ENCODE results near the gene CCDC137. TPM values are rescaled to one million over a fixed set of nuclear protein-coding genes. Genes with fewer than 3 reads are reported as not detected.

CCDC137 gene
- total RNA-seq, 4 donors from 2014 or later = 18.2 to 25.6 (median 21.4) TPM

DNA sequence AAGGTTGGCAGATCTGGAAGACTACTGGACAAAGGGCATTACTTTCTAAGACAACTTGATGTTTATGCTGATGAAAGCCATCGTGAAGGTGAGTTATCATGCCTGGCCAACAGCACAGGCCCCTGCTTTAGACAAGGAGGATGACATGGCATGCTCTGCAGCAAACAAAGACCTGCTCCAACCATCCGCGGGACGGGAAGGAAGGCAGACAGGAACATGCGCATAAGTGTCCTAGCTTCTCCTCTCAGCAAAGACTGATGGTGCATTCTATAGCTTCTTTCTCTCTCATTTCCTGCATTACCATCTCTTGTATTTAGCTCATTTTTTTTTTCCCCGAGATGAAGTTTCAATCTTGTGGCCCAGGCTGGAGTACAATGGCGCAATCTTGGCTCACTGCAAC lies 35.1 kb upstream of the CCDC137 start:
- H3K27ac ChIP-seq = no peak overlapping the region
- TF ChIP-seq, protein P1, sequence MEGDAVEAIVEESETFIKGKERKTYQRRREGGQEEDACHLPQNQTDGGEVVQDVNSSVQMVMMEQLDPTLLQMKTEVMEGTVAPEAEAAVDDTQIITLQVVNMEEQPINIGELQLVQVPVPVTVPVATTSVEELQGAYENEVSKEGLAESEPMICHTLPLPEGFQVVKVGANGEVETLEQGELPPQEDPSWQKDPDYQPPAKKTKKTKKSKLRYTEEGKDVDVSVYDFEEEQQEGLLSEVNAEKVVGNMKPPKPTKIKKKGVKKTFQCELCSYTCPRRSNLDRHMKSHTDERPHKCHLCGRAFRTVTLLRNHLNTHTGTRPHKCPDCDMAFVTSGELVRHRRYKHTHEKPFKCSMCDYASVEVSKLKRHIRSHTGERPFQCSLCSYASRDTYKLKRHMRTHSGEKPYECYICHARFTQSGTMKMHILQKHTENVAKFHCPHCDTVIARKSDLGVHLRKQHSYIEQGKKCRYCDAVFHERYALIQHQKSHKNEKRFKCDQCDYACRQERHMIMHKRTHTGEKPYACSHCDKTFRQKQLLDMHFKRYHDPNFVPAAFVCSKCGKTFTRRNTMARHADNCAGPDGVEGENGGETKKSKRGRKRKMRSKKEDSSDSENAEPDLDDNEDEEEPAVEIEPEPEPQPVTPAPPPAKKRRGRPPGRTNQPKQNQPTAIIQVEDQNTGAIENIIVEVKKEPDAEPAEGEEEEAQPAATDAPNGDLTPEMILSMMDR (IDR thresholded peaks at IDR 0.05) = no peak
- no peak for TF ChIP-seq POLR2A (IDR thresholded peaks at IDR 0.05)
- H3K9me3 ChIP-seq = no peaks in the 10 kb centered on the region
- DNase-seq = no peak
- intact Hi-C loops (cut with DNase I) = no loop called here
- H3K4me1 ChIP-seq = peaks cover 12 to 40% (median 20%) of the 10 kb centered on the region in 3 donors
- H3K36me3 ChIP-seq = peaks cover 7 to 58% (median 22%) of the 10 kb centered on the region in 3 donors
- WGBS, 2 donors = 80 to 81% methylated on average over 6 of the region's 7 CpGs
- no peak overlapping the region for H3K4me3 ChIP-seq
- no peaks in the 10 kb centered on the region for H3K27me3 ChIP-seq

DNA sequence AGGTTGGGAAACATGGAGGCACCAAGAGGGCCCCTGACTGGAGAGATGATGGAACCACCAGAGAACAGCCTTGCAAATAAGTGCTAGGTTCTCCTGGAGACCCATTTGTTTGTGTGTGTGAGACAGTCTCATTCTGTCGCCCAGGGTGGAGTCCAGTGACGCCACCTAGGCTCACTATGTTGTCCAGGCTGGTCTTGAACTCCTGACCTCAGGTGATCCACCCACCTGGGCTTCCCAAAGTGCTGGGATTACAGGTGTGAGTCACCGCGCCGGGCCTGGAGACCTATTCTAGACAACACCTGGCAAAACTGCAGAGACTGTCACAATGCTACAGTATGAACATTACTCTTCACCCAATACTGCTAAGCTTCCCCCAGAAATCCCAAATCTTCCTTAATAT lies 31.1 kb upstream of the CCDC137 start:
- Histone ChIP-seq H3K4me1 (peaks cover 12 to 50% (median 25%) of the 10 kb centered on the region in 3 donors), H3K27ac (peak overlapping the region in 3 of 4 donors; percentile 92 to 99 (median 95)), H3K4me3 (peak overlapping the region in 3 of 4 donors; percentile 88 to 98 (median 91)), H3K9me3 (no peaks in the 10 kb centered on the region), H3K36me3 (peaks cover 0 to 19% (median 0%) of the 10 kb centered on the region in 3 donors), H3K27me3 (no peaks in the 10 kb centered on the region)
- intact Hi-C loops (cut with DNase I) = no loop called here
- no peak for TF ChIP-seq POLR2A (IDR thresholded peaks at IDR 0.05)
- no peak for DNase-seq
- WGBS, 2 donors = 19 to 92% methylated on average over 5 of the region's 5 CpGs

DNA sequence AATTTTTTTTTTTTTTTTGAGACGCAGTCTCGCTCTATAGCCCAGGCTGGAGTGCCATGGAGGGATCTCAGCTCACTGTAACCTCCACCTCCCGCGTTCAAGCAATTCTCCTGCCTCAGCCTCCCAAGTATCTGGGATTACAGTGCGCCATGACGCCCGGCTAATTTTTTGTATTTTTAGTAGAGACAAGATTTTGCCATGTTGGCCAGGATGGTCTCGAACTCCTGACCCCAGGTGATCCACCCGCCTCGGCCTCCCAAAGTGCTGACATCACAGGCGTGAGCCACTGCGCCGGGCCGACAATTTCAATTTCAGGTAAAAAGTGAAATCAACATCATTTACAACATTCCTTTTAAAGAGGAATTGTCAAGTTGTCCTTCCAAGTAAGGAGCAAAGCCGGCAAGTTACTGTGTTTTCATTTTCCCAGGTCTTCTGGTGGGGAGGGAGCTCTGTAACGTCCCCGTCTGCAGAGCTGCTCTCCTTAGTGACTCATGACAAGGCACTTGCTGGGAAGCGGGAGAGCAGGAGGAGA lies 30.5 kb upstream of the CCDC137 start:
- WGBS, 2 donors = 34 to 35% methylated on average over 18 of the region's 18 CpGs

DNA sequence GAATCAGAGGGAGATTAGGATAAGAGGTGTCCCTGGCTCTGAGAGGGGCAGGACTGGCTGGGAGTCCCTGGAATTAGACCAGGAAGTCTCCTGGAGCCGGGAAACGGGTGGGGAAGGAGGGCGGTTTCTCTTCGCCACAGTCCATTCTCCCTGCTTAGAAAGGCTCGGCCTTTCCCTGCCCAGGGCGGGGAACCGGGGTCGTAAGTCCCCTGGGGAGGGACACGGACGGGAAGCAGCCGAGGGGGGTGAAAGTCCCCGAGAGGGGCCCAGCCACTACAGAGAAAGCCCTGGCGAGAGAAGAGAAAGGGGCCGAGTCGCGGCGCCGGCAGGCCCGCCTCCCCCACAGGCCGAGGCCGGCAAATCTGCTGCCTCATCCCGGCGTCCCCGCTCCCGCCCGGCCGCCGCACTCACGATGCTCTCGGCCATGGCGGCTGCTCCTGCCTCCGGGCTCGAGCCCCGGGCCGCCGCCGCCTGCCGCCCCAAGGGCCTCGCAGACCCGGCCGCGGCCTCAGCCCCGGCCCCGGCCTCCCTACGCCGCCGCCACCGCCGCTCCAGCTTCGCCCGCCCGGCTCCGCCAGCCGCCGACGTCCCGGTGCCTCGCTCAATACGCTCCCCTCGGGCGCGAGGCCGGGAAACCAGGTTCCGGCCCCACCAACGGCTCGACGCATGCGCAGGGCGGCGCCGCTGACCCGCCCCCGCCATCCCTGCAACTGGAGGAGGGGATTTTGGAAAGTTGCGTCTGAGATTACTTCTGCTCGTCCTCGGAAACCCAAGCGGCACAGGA lies 29.8 kb upstream of the CCDC137 start, which contains the start of the genes NPLOC4 and TSPAN10:
Gene NPLOC4 (minus strand): TSS at position 608 of the 784 bp plus-strand sequence. CDS start 182 bp downstream, at position 426.
Gene TSPAN10 (plus strand): TSS at position 692 of the 784 bp plus-strand sequence. CDS start 5,217 bp downstream, outside the sequence.
- H3K27me3 ChIP-seq = no peaks in the 10 kb centered on the region
- DNase-seq = no peak
- no peaks in the 10 kb centered on the region for H3K9me3 ChIP-seq
- peaks cover 0 to 7% (median 0%) of the 10 kb centered on the region in 3 donors for H3K36me3 ChIP-seq
- peak within 1 kb of the TSS; percentile 80 to 98 (median 90) for H3K4me3 ChIP-seq
- intact Hi-C loops (cut with DNase I) = no loop called here
- WGBS, 2 donors = 0% methylated on average over 22 to 24 of the region's 77 CpGs
- peaks cover 12 to 49% (median 25%) of the 10 kb centered on the region in 3 donors for H3K4me1 ChIP-seq
- peak within 1 kb of the TSS; percentile 92 to 99 (median 96) for H3K27ac ChIP-seq
- peak in 3 of 4 donors; percentile 53 to 84 (median 83) for TF ChIP-seq POLR2A (IDR thresholded peaks at IDR 0.05)
- TF ChIP-seq, protein P1 (IDR thresholded peaks at IDR 0.05) = peak in 1 of 6 experiments; percentile 39

More for the DNA sequence above, 30.5 kb upstream of the CCDC137 start:
- Histone ChIP-seq H3K4me3 (peak overlapping the region; percentile 80 to 98 (median 90)), H3K4me1 (peaks cover 12 to 50% (median 25%) of the 10 kb centered on the region in 3 donors), H3K27me3 (no peaks in the 10 kb centered on the region), H3K27ac (peak overlapping the region; percentile 92 to 99 (median 96)), H3K9me3 (no peaks in the 10 kb centered on the region), H3K36me3 (peaks cover 0 to 13% (median 0%) of the 10 kb centered on the region in 3 donors)
- DNase-seq = no peak
- TF ChIP-seq, protein P1 (IDR thresholded peaks at IDR 0.05) = no peak
- TF ChIP-seq POLR2A (IDR thresholded peaks at IDR 0.05) = no peak
- intact Hi-C loops (cut with DNase I) = no loop called here

DNA sequence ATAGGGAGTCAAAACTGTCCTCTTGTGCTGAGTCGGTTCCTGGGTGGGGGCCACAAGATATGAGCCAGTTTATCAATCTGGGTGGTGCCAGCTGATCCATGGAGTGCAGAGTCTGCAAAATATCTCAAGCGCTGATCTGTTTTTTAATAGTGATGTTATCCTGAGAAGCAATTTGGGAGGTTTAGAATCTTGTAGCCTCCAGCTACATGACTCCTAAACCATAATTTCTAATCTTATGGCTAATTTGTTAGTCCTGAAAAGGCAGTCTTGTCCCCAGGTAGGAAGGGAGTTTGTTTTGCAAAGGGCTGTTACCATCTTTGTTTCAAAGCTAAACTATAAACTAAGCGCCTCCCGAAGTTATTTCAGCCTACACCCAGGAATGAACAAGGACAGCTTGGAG lies 27.9 kb upstream of the CCDC137 start:
- DNase-seq = no peak
- intact Hi-C loops (cut with DNase I) = no loop called here
- H3K4me3 ChIP-seq = no peak overlapping the region
- no peak overlapping the region for H3K27ac ChIP-seq
- TF ChIP-seq POLR2A (IDR thresholded peaks at IDR 0.05) = no peak
- TF ChIP-seq, protein P1 (IDR thresholded peaks at IDR 0.05) = no peak
- 61 to 70% methylated on average over 4 of the region's 4 CpGs for WGBS, 2 donors
- H3K27me3 ChIP-seq = no peaks in the 10 kb centered on the region
- H3K9me3 ChIP-seq = no peaks in the 10 kb centered on the region
- H3K4me1 ChIP-seq = peaks cover 17 to 53% (median 36%) of the 10 kb centered on the region in 3 donors
- no peaks in the 10 kb centered on the region for H3K36me3 ChIP-seq

All from esophagus squamous epithelium (tissue), 5 donors.